K562 (cell line): ENCODE data around the gene ADGRL3. TPM values are rescaled to one million over a fixed set of nuclear protein-coding genes. Genes with fewer than 3 reads are reported as not detected.

Source experiments
- ATAC-seq: fragments of 200-7000 bp; cut with Tn5 transposase; 3 replicates; pipeline ENCODE4 v1.9.1; 2020; ENCODE audit warnings: moderate library complexity
- BruUV-seq: library from RNA; stranded (reverse); fragments of 400-500 nt; replicated peaks from 2 replicates; lab custom pipeline; 2021; lab: Mats Ljungman, UMichigan
- CTCF ChIA-PET: fragments of 300-600 bp; formaldehyde crosslinking; extraction: SDS; loops from one replicate; lab custom pipeline; 2021; ENCODE audit warnings: low intra/inter-chr PET ratio; lab: Yijun Ruan, JAX
- POLR2A ChIA-PET: fragments of 300-600, 350-650 bp; sonication (Branson Sonifier 250); formaldehyde crosslinking; extraction: SDS; loops from one replicate; lab custom pipeline; 2021; ENCODE audit warnings: antibody characterized with exemption, inconsistent platforms; lab: Yijun Ruan, JAX
- DNase-seq, 4 experiments: peaks; one replicate each; pipeline versions ENCODE4 v3.0.0 to v3.0.0-alpha.2; 2011 to 2018; ENCODE audit warnings: low spot score in 3 of 4, mixed read lengths in 3 of 4; ENCODE audit errors: extremely low read depth in 1 of 4
- FAIRE-seq: peaks from 2 replicates; lab custom pipeline; 2011; peaks lifted over from hg19 to GRCh38; lab: Jason Lieb, UNC
- H2AFZ ChIP-seq: 2 replicates; pipeline ENCODE4 v1.6.0; 2011; ENCODE audit warnings: low read depth, low read length, control low read depth, inconsistent platforms
- H3K27ac ChIP-seq: fragments of 200-600 bp; 3 replicates; pipeline ENCODE4 v1.8.0; 2011; ENCODE audit warnings: low read depth, mild to moderate bottlenecking, control low read depth, inconsistent platforms, low read length, moderate library complexity, mixed read lengths; ENCODE audit errors: extremely low read depth
- H3K27me3 ChIP-seq, 2 experiments: fragments of 300-600 bp in 1 of 2; 2 replicates in 1 of 2; 3 replicates in 1 of 2; pipeline versions ENCODE4 v1.6.0 to v1.8.0; 2011; ENCODE audit warnings: inconsistent platforms in 2 of 2, low read length in 2 of 2, mild to moderate bottlenecking in 1 of 2, mixed read lengths in 1 of 2, moderate library complexity in 1 of 2; ENCODE audit not compliant: control insufficient read depth in 2 of 2, insufficient read depth in 2 of 2
- H3K36me3 ChIP-seq: fragments of 300-600 bp; 3 replicates; pipeline ENCODE4 v1.8.0; 2011; ENCODE audit warnings: mild to moderate bottlenecking, low read length, inconsistent platforms; ENCODE audit not compliant: control insufficient read depth, insufficient read depth
- H3K4me1 ChIP-seq, 2 experiments: fragments of 200-600 bp in 1 of 2; replicated peaks in 1 of 2; 2 replicates in 1 of 2; 3 replicates in 1 of 2; pipeline versions ENCODE4 v1.5.1 to v1.8.0; 2011; ENCODE audit warnings: inconsistent platforms in 2 of 2, low read length in 2 of 2, mild to moderate bottlenecking in 1 of 2, mixed read lengths in 1 of 2, moderate library complexity in 1 of 2; ENCODE audit not compliant: control insufficient read depth in 2 of 2, insufficient read depth in 2 of 2
- H3K4me2 ChIP-seq: 2 replicates; pipeline ENCODE4 v1.6.1; 2011; ENCODE audit warnings: low read length, control low read depth, inconsistent platforms, mixed read lengths; ENCODE audit not compliant: insufficient read depth
- H3K4me3 ChIP-seq: fragments of 200-600 bp; sonication (generic), shearing (Covaris generic); 2 replicates; pipeline ENCODE4 v1.5.1; 2016; ENCODE audit warnings: control low read depth, inconsistent platforms
- H3K79me2 ChIP-seq: fragments of 200-600 bp; 3 replicates; pipeline ENCODE4 v1.8.0; 2011; ENCODE audit warnings: low read length, inconsistent platforms; ENCODE audit not compliant: control insufficient read depth, insufficient read depth
- H3K9ac ChIP-seq, 2 experiments: 2 replicates each; pipeline versions ENCODE4 v1.6.0 to v1.6.1; 2011; ENCODE audit warnings: low read depth in 2 of 2, low read length in 2 of 2, control low read depth in 1 of 2, inconsistent platforms in 1 of 2, mild to moderate bottlenecking in 1 of 2, mixed read lengths in 1 of 2; ENCODE audit not compliant: insufficient read depth in 1 of 2
- H3K9me1 ChIP-seq: one replicate; pipeline ENCODE4 v1.6.0; 2011; ENCODE audit warnings: inconsistent platforms, mild to moderate bottlenecking, low read length, moderate library complexity; ENCODE audit not compliant: control insufficient read depth, insufficient read depth
- H3K9me3 ChIP-seq: replicated peaks from 2 replicates; pipeline ENCODE4 v1.5.1; 2011; ENCODE audit warnings: low read depth, low read length, inconsistent platforms; ENCODE audit not compliant: control insufficient read depth, insufficient read depth
- H4K20me1 ChIP-seq: replicated peaks from 2 replicates; pipeline ENCODE4 v1.6.1; 2011; ENCODE audit warnings: low read length, inconsistent platforms, mixed read lengths; ENCODE audit not compliant: control insufficient read depth, insufficient read depth
- CSDE1 ChIP-seq, 2 experiments: fragments of 450-650 bp; IDR thresholded peaks; 2 replicates each; pipeline ENCODE4 v1.6.1; 2016; ENCODE audit warnings: mild to moderate bottlenecking in 1 of 2
- MXI1 ChIP-seq: IDR thresholded peaks from 2 replicates; pipeline ENCODE4 v1.6.1; 2011; ENCODE audit warnings: low read depth, mild to moderate bottlenecking, improper control_type of control experiment, low read length
- NCOA6 ChIP-seq: fragments of 450-650 bp; IDR thresholded peaks from 2 replicates; pipeline ENCODE4 v1.6.1; 2017; ENCODE audit warnings: mild to moderate bottlenecking
- POLR3G ChIP-seq: IDR thresholded peaks from 2 replicates; pipeline ENCODE4 v1.6.1; 2011; ENCODE audit not compliant: insufficient read length, insufficient replicate concordance; ENCODE audit errors: extremely low read depth
- PTBP1 ChIP-seq: fragments of 200-400 bp; formaldehyde crosslinking; IDR thresholded peaks from 2 replicates; pipeline ENCODE4 v1.6.1; 2017; ENCODE audit warnings: low read depth, low read length
- RBM17 ChIP-seq: fragments of 200-400 bp; formaldehyde crosslinking; IDR thresholded peaks from 2 replicates; pipeline ENCODE4 v1.6.1; 2017; ENCODE audit warnings: low read depth, mild to moderate bottlenecking, low read length, borderline replicate concordance
- TAF15 ChIP-seq: fragments of 200-400 bp; formaldehyde crosslinking; IDR thresholded peaks from 2 replicates; pipeline ENCODE4 v1.6.1; 2017; ENCODE audit warnings: mild to moderate bottlenecking, low read depth, low read length, moderate library complexity
- ZNF707 ChIP-seq: fragments of 250-450 bp; sonication (Bioruptor Pico); conservative IDR thresholded peaks from 2 replicates; pipeline ENCODE4 v1.8.0; 2022; ENCODE audit warnings: inconsistent platforms, mild to moderate bottlenecking, moderate library complexity
- in situ Hi-C: fragments of 300-500 bp; cut with MboI; formaldehyde crosslinking; loops from 4 replicates; pipeline ENCODE4 v1.15.0; 2018; ENCODE audit warnings: inconsistent platforms, mixed read lengths
- intact Hi-C: fragments of 100-400 bp; cut with micrococcal nuclease; formaldehyde crosslinking; loops from 2 replicates; pipeline ENCODE4 v1.14.2; 2022
- polyA plus RNA-seq, 8 experiments: library from polyadenylated mRNA; depleted of rRNA in 4 of 8; stranded (reverse) in 5 of 8; unstranded in 3 of 8; fragments of >200 nt; fragmentation: Nextera tagmentation in 2 of 8; fragmentation: Illumina TruSeq in 1 of 8; extraction: Ambion mirVana in 2 of 8; extraction: Trizol in 1 of 8; gene quantifications; 2 replicates each; pipeline versions ENCODE4 v1.2.1 to v1.2.3, GENCODE V29; 2011 to 2014; ENCODE audit warnings: inconsistent platforms in 1 of 8, missing spikeins in 1 of 8
- total RNA-seq, 7 experiments: library from RNA; depleted of rRNA in 6 of 7; stranded (reverse); fragments of >200 nt in 6 of 7; fragmentation: Illumina TruSeq in 2 of 7; extraction: Trizol in 2 of 7; gene quantifications; 2 replicates each; pipeline versions ENCODE4 v1.2.1 to v1.2.3, GENCODE V29; 2011 to 2021; ENCODE audit warnings: low replicate concordance in 1 of 7
- TF ChIP-seq, protein P1 (sequence below): fragments of 250-450 bp; sonication (Bioruptor Pico); IDR thresholded peaks from 2 replicates; pipeline ENCODE4 v1.4.0; 2020; ENCODE audit warnings: mild to moderate bottlenecking
- TF ChIP-seq, protein P2 (sequence below): sonication (generic); formaldehyde crosslinking; IDR thresholded peaks from 2 replicates; pipeline ENCODE4 v1.8.1; 2022; ENCODE audit warnings: missing genetic modification reagents
- TF ChIP-seq, protein P3 (sequence below), 2 experiments: IDR thresholded peaks; 2 replicates each; pipeline ENCODE4 v1.6.1; 2011; ENCODE audit warnings: borderline replicate concordance in 1 of 2, control low read depth in 1 of 2, low read depth in 1 of 2, low read length in 1 of 2, mild to moderate bottlenecking in 1 of 2, mixed read lengths in 1 of 2, moderate library complexity in 1 of 2; ENCODE audit not compliant: insufficient read depth in 1 of 2, insufficient read length in 1 of 2, poor library complexity in 1 of 2, severe bottlenecking in 1 of 2; ENCODE audit errors: extremely low read depth in 1 of 2
- TF ChIP-seq, protein P4 (sequence below): sonication (generic); formaldehyde crosslinking; IDR thresholded peaks from 2 replicates; pipeline ENCODE4 v1.8.0; 2022; ENCODE audit warnings: mild to moderate bottlenecking, missing genetic modification reagents, borderline replicate concordance
- TF ChIP-seq, protein P5 (sequence below): IDR thresholded peaks from 3 replicates; pipeline ENCODE4 v1.6.1; 2011; ENCODE audit warnings: borderline replicate concordance, mild to moderate bottlenecking, moderate library complexity; ENCODE audit not compliant: insufficient read length; ENCODE audit errors: extremely low read depth

Gene ADGRL3
- total and polyA plus RNA-seq, 9 of the 15 experiments (the other 6 are each of a cell fraction or from before 2014, with no cell fraction given) = 0.03 to 0.14 (median 0.04) TPM; not detected in 2

DNA sequence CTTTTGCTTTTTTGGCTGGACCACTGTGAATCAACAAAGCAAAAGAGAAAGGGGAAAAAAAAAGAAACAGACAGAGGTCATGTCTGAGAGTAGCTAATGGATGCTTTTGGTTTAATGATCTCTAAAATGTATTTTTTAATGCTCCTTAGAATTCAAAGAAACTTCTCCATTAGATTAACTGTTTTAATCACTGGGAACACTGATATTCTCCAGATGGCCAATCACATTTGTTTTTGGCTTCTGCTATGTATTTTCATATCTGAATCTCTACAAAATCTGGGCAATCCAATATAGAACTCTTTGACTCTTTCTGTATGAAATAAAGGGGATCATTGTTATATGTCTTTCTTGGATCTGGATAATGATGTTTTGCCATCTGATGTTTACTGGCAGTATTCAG, 278.2 kb downstream of the ADGRL3 start:
- Histone ChIP-seq H3K27ac (no peak overlapping the region), H3K27me3 (no peaks in the 10 kb centered on the region), H3K9me1 (no peaks in the 10 kb centered on the region), H3K4me2 (no peak overlapping the region), H4K20me1 (no peaks in the 10 kb centered on the region), H3K9ac (no peak overlapping the region), H3K4me3 (no peak overlapping the region), H3K4me1 (no peaks in the 10 kb centered on the region), H3K36me3 (no peaks in the 10 kb centered on the region), H3K9me3 (no peaks in the 10 kb centered on the region), H2AFZ (no peak overlapping the region), H3K79me2 (no peaks in the 10 kb centered on the region)
- intact Hi-C loops (no loop called here), in situ Hi-C loops (no loop called here)
- POLR2A ChIA-PET = no interaction called here
- no TSS peak for BruUV-seq
- DNase-seq (no peak), ATAC-seq (no peak), FAIRE-seq (no peak)
- CTCF ChIA-PET = no interaction called here
- TF ChIP-seq POLR3G (no peak), NCOA6 (no peak), CSDE1 (IDR thresholded peaks at IDR 0.05) (no peak), PTBP1 (no peak), TAF15 (no peak), ZNF707 (no peak), MXI1 (no peak), RBM17 (no peak)
- TF ChIP-seq, protein P1, sequence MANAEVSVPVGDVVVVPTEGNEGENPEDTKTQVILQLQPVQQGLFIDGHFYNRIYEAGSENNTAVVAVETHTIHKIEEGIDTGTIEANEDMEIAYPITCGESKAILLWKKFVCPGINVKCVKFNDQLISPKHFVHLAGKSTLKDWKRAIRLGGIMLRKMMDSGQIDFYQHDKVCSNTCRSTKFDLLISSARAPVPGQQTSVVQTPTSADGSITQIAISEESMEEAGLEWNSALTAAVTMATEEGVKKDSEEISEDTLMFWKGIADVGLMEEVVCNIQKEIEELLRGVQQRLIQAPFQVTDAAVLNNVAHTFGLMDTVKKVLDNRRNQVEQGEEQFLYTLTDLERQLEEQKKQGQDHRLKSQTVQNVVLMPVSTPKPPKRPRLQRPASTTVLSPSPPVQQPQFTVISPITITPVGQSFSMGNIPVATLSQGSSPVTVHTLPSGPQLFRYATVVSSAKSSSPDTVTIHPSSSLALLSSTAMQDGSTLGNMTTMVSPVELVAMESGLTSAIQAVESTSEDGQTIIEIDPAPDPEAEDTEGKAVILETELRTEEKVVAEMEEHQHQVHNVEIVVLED (CRISPR knock-in tag) = no peak
- TF ChIP-seq, protein P2, sequence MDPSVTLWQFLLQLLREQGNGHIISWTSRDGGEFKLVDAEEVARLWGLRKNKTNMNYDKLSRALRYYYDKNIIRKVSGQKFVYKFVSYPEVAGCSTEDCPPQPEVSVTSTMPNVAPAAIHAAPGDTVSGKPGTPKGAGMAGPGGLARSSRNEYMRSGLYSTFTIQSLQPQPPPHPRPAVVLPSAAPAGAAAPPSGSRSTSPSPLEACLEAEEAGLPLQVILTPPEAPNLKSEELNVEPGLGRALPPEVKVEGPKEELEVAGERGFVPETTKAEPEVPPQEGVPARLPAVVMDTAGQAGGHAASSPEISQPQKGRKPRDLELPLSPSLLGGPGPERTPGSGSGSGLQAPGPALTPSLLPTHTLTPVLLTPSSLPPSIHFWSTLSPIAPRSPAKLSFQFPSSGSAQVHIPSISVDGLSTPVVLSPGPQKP (CRISPR knock-in tag) = no peak
- TF ChIP-seq, protein P3, sequence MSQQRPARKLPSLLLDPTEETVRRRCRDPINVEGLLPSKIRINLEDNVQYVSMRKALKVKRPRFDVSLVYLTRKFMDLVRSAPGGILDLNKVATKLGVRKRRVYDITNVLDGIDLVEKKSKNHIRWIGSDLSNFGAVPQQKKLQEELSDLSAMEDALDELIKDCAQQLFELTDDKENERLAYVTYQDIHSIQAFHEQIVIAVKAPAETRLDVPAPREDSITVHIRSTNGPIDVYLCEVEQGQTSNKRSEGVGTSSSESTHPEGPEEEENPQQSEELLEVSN (IDR thresholded peaks at IDR 0.05; ENCODE audit: borderline replicate concordance in 1 of 2, extremely low read depth in 1 of 2, insufficient read depth in 1 of 2, insufficient read length in 1 of 2, low read depth in 1 of 2, low read length in 1 of 2, poor library complexity in 1 of 2, severe bottlenecking in 1 of 2) = no peak
- TF ChIP-seq, protein P4, sequence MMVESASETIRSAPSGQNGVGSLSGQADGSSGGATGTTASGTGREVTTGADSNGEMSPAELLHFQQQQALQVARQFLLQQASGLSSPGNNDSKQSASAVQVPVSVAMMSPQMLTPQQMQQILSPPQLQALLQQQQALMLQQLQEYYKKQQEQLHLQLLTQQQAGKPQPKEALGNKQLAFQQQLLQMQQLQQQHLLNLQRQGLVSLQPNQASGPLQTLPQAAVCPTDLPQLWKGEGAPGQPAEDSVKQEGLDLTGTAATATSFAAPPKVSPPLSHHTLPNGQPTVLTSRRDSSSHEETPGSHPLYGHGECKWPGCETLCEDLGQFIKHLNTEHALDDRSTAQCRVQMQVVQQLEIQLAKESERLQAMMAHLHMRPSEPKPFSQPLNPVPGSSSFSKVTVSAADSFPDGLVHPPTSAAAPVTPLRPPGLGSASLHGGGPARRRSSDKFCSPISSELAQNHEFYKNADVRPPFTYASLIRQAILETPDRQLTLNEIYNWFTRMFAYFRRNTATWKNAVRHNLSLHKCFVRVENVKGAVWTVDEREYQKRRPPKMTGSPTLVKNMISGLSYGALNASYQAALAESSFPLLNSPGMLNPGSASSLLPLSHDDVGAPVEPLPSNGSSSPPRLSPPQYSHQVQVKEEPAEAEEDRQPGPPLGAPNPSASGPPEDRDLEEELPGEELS (CRISPR knock-in tag) = no peak
- TF ChIP-seq, protein P5, sequence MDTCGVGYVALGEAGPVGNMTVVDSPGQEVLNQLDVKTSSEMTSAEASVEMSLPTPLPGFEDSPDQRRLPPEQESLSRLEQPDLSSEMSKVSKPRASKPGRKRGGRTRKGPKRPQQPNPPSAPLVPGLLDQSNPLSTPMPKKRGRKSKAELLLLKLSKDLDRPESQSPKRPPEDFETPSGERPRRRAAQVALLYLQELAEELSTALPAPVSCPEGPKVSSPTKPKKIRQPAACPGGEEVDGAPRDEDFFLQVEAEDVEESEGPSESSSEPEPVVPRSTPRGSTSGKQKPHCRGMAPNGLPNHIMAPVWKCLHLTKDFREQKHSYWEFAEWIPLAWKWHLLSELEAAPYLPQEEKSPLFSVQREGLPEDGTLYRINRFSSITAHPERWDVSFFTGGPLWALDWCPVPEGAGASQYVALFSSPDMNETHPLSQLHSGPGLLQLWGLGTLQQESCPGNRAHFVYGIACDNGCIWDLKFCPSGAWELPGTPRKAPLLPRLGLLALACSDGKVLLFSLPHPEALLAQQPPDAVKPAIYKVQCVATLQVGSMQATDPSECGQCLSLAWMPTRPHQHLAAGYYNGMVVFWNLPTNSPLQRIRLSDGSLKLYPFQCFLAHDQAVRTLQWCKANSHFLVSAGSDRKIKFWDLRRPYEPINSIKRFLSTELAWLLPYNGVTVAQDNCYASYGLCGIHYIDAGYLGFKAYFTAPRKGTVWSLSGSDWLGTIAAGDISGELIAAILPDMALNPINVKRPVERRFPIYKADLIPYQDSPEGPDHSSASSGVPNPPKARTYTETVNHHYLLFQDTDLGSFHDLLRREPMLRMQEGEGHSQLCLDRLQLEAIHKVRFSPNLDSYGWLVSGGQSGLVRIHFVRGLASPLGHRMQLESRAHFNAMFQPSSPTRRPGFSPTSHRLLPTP = no peak
